GM21786 (cell line): Measurements from ENCODE around the gene ZCCHC24.

Experiments
- ATAC-seq: cut with Tn5 transposase; IDR thresholded peaks from one replicate; pipeline ENCODE4 v1.9.1; 2021; ENCODE audit not compliant: unreplicated experiment

ZCCHC24 gene

DNA sequence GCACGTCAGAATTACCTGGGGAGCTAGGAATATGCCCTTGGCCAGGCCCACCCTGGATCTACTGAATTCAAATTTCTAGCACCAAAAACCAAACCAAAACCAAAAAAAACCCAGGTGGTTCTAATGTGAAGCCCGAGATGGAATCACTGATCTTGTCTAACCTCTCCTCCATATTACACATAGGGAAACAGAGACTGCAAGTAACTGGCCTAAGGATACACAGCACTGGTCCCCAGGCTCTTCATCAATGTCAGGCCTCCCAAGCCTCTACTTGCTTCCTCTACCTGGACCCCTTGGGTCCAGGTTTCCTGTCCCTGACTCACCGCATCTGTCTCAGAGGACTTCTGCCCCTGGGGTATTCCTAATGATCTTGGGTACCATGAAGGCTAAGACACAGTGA lies 30.7 kb downstream of the ZCCHC24 start:
- no peak for ATAC-seq

DNA sequence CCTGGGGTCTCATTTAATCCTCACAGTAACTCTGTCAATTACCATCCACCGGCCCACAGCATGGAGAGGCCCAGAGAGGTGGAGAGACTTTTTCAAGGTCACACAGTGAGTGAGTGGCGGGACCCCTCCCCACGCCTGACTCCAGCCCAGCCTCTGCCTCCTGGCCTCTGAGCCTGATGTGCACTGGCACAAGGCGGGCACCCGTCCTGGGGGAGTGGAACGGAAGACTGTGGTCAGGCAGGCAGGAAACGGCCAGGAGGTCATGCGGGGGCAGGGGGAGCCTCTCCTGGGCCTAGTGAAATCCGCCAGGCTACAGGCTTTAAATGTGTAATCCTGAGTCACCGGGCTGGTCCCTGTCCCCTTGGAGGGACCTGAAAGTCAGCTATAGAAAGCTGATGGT lies 32.2 kb downstream of the ZCCHC24 start:
- ATAC-seq = peak; percentile 65

DNA sequence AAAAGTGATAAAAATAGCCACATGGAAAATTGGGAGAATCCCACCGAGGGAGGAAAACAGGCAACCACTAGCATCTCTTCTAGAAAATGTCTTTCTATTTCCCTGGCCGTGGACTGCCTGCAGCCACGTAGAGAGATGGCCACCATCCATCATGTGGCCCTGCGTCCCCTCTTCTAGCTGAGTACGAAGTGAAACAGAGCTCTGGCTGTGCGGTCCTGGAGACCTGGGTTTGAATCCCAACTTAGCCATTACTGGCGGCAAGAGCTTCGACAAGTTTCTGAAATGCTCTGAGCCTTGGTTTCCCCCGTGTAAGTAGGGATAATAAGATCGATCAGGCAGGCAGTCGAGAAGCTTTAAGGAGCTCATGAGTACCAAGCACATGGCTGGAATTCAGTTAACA lies 32.9 kb downstream of the ZCCHC24 start:
- ATAC-seq = no peak

DNA sequence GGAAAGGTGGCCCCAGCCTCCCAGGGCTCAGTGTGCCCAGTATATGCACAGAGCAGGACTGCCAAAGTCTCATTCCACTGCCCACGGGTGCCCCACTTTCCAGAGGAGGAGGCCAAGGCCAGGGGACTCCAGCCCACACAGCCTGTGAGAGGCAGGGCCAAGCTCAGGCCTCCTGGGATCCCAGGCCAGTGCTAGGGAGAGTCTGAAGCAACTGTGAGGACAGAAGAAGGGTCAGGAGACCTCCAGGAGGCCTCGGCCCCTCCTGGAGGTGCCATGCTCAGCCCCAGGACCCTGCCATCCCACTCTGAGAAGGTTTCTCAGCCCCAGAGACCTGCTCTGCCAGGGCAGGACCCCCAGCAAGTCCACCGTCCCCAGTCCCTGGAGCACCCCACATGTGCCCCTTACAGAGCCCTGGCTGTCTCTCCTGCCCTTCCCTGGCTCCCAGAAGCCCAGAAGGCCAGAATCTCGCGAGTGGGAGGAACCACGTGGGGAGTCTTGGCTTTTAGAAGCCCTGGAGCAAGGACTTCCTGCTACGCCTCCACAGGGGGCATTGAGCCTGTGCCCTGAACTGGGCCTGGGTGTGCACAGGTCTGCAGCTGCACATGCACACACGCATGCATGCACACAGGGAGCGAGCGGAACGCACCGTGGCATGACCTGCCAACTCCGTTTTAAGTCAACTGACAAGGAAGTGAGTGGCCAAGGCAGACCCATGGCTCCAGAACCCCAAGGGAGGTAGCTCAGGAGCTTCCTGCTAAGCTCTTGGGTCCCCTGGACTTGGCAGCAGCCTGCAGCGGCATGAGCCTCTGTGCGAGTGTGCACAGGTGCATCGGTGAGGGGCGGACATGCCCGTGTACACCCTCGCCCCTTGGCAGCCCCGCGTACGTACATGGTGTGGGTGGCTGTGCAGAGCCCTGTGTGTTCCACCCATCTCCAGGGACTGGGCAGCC lies 33.6 kb downstream of the ZCCHC24 start:
- no peak for ATAC-seq

DNA sequence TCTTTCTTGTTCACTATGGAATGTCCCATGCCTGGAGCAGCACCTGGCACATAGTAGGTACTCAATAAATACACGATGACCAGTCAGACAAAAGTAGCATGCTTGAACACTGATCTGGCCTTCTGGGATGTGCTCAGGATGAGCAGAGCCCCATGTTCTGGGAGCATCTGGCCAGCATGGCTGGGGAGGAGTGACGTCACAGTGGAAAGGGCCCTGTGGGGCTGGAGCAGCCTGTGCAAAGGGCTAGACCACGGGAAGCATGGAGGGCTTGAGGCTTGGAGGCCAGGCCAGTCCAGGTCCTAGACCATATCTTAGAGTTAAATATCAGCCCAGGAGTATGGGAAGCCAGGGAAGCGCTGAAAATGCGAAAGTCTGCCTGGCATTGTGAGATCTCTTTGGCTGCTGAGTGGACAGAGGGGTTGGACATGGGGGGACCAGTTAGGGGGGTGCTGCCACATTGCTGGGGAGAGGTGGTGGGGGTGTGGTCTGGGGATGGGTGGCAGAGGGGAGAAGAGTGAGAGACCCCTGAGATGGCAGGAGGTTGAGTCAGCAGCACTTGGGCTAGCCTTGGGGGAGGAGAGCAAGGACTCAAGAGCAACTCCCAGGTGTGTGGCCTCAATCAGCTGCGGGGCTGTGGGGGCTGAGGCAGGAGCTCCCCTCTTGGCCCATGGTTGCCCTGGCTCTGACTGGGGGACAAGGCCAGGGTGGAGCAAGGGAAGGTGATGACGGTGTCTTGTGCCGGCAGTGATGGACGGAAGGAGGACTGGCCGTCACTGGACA lies 34.9 kb downstream of the ZCCHC24 start:
- no peak for ATAC-seq

DNA sequence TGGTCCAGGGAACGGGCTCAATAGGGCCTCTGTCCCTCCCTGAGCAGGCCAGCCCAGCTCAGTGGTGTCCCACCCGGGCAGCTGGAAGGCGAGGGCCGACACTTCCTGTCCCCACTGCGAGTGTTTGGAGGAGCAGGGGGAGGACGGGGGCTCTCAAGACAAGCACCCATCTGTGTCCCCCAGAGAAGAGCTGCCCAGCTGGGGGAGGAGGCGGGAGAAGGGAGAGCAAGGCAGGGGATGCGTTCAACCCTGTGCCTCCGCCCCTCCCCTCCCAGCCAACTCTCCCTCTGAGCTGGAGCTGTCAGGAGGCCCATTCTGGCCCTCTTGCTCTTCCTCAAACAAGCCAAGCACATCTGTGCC lies 35.7 kb downstream of the ZCCHC24 start:
- no peak for ATAC-seq

DNA sequence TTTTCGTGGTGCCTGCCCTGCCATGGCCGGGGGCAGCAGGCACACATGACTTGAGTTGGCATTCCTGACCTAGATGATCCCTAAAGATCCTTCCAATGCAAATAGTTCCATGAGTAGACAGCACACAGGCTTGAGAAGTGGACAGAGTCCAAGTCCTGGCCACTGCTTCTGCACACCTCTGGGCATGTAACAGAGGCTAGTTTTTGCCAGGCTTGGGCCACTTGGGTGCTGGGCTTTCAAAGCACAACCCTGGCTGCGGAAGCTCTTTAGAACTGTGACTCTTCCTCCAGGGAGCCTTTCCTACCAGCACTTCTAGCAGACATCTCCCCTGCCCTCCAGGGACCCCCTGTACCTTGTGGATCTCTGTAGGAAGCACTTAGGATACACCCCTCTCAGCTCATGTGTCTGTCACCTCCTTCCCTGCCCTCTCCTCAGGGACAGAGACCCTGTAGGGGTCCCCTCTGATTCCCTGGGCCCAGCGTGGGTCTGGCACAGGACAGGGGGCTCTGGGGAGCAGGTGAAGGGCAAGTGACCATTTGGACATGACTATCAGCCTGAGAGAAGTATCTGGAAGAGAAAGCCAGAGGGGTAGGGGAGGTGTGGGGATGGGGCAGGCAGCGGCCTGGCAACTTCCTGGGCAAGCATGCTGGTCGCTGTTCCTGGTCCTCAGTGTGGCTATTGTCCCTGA lies 36.2 kb downstream of the ZCCHC24 start:
- no peak for ATAC-seq

DNA sequence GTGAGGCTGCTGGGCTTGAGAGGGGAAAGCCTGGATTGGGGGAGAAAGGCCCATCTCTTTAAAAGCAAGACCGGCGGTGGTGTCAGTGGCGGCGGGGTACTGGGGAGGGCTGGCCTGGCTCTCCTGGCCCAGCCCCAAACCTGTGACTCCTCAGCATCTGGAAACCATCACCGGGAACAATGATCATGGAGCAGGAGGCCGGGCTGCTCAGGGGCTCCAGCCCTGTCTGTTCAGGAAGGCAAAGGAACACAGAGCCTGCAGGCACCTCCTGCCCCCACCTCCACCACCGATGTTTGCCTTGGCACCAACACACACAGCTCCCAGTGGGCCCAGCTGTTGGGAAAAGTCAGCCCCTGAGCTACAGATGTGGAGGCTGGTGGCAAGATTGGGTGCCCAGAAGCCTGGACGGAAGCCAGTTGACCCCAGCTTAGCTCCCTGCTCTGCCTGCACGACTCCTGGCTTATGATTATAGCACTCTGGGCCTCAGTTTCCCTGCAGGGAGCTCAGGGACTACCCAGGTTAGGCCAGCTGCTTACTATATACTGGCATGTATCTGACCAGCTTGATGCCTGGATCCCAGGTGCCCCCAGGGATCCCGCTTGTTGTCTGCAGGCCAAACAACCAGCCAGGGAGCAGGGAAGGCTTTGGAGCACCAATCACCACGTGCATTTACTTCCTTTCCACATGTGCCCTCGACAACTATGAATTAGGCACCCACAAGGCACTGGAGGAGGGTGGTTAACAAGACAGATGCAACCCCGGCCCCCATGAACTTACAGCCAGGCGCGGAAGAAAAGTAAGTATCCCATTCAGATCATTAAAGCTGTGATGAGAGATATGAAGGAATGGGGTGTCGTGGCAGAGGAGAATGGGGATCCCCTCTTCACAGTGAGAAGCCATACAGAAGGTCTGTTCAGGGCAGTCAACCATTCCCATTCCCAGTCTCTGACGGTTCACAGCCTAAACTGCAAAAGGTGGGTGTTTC lies 37.3 kb downstream of the ZCCHC24 start:
- ATAC-seq = no peak

DNA sequence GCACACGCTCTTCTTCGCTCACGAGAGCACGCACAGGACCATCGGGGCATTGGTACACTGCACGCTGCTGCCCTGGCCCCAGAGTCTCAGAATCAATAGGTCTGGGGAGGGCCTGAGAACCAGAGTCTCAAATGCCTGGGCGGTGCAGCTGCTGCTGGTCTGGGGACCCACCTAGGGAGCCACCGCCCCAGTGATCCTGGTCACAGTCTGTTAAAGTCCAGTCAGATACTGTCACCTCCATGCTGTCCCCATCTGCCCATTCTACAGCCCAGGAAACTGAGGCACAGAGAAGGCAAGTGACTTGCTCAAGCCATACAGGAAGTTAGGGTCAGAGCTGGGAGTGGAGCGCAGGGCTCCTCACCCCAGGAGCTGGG lies 38.0 kb downstream of the ZCCHC24 start:
- no peak for ATAC-seq

DNA sequence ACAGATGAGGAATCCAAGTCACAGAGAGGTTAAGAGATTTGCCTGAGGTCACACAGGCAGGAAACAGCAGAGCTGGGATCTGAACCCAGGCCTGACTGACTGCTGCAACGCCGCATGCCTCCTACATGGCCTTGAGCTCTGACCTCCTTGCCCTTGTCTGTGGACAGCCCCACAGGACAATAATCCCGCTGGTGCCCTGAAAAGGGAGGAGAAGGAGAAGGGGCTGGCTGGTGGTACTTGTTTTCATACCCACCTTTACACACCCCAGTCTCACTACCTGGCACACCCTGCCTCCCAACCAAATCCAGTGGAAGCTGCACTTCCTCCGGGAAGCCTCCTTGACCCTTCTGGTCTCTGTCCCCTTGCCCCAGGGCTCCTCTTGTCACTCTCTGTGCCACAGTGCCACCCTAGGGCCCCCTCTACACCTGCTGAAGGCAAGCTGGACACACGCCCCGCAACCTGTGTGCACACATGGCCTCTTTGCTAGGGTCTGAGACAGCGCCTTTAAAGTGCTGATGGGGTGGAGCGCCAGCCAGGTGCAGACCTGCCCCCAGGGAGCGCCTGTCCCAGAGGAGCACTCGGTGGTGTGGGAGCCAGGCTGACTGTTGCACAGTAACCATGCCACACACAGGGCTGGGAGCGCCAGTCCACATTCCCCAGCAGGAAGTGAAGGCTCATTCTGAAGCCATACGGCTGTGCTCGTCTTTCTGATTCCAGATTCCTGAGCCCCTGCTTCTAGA lies 38.6 kb downstream of the ZCCHC24 start:
- no peak for ATAC-seq

DNA sequence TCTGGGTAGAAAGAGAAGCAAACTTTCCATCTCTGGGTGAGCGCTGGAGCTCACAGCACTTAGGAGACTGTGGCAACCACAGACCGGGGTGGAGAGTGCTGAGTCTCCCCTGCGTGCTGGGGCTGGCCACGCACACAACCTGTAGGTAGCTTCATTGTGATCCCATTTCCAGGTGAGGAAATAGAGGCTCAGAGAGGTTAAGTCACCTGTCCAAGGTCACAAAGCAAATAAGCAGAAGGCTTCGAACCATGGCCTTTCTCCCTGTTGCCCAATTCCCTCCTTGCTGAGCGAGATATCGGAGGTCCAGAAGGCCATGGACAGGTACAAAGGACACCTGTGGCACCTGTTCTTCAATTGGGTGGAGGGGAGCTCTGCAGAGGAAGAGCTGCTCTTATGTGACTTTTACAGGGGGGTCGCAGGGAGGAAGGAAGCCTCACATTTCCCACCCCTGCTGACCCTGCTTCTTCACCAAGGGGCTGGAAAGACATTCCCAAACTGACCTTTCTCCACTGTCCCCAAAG lies 39.4 kb downstream of the ZCCHC24 start:
- no peak for ATAC-seq

DNA sequence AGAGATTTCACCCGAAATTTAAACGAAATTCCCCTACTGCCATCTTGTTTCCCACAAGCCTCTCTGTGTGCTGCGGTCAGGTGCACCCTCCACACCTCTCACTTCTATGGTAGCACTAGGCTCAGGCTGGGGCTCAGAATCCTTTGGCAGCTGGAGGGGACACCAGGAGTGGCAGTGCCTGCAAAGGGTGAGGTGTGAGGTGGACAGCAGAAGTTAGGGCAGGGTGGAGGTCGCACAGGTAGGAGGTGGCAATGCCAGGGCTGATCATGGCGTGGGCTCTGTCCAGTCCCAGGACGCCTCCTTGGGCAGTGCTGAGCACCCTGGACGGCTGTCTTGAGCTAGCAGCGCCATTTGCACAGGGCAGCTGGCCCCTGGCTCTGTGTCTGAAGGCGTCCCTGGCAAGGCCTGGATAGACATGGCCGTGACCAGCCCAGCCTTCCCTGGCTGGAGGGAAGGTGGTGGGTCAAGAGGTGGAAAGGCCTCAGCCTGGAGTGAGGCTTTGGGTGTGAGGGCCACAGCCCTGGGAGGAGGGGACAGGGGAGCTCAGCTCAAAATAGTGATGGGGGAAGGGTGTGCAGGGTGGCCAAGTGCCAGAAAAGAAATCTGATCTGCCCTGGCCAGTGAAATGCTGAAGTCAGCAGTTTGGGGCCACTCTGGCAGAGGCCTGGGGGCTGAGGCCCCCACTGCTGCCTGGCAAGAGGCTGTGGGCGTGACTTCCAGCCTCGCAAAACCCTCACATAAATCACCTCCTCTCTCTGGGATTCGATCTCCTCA lies 40.0 kb downstream of the ZCCHC24 start:
- ATAC-seq = no peak

DNA sequence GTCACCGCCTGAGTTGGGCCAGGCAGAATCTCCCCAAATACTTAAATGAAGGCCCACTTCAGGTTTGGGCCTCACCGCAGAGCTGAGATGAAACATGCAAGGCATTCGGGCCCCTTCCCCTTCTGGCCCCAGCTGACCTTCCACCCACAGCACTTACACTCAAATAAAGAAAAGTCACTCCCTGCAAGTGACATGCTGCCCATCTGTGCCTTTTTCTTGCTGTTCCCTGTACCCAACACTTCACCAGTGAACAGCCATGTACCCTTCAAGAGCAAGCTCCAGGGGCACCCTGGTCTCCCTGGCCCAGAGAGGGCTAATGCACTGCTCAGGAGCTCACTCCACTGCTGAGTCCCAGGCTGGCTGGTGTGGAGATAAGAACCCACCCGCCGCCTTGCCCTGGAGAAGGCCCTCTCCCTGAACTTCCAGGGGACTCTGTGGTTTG lies 40.7 kb downstream of the ZCCHC24 start:
- ATAC-seq = no peak

DNA sequence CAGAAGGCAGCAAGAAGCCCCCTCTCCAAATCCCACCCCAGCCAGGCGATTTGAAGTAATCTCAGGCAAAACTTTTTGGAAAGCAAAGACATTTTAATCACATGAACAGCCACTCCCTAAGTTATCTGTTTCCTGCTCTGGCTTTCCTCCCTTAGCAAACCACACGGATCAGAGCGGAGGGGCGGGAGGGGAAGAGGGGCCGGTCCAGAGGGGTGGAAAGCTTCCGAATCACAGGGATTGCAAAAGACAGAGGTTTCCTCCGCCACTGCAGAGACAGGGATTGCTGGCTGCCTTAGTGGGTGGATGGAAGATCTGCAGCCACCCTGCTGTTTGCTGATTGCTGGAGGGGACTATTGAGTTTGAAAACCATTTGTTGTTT lies 41.2 kb downstream of the ZCCHC24 start:
- ATAC-seq = no peak

DNA sequence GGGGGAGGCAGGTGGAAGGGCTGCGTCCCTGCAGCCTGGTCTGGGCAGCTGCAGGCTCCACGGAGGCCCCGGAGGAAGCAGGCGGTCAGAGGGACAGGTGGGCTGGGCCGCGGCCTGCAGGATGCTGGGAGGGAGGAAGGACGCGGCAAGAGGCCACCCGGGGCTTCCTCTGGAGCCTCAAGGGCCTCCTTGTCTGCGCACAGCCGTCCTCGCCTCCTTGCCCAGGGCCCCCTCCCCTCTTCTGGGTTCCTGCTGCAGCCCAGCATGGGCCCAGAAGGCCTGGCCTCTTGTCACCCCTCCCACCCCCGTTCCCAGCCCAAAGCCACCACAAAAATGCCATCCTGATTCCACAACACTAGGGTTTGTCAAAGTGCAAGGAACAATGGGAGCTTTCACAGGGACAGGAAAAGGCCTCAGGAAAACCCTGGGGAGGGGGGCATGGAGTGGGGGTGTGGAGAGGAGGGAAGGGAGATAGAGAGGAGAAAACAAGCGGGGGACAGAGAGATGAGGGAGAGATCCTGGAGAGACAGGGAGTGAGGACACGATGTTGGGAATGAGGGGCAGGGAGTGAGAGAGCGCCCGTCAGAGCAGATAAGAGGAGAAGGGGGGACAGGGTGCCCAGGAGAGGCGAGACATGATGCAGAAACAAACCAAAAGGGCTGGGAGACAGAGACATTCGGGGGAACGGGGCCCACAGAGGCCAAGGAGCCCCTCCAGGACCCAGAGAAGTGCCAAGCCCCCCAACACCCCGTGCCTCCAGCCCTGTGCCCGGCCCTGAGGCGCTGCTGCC lies 41.8 kb downstream of the ZCCHC24 start:
- ATAC-seq = no peak

DNA sequence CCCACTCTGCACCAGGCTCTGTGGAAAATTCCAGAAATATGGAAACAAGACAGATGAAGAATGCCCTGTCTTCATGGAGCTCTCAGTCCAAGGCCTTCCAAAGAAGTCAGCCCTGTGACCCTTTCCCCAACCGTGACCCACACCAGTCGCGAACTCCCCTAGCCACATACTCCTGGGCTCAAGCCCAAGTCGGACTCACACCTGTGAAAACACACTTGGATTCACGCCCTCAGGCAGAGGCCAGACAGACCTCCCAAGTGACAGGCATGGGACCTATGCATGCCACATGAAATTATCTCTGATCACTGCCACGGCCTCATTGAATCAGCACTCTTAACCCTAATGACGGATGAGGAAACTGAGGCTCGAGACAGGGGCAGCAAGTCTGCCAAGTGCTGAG lies 42.5 kb downstream of the ZCCHC24 start:
- ATAC-seq = no peak

DNA sequence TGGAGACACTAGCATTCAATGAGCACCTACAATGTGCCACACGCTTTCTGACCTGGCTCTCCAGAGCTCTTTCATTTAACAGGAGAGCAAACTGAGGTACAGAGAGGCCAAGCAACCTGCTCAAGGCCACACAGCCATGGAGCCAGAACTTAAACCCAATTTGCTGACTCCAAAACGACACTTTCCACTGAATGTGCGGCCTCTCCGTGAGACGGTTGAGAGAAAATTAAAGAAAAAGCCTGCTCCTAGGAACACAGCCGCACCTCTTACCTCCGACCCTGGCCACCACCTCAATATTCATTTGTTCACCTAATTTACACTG lies 42.8 kb downstream of the ZCCHC24 start:
- ATAC-seq = no peak
